A673 (cell line): ENCODE data around the gene WDR27.

ENCODE experiments used
- EZH2 ChIP-seq: fragments of 200-600 bp; sonication (generic); IDR thresholded peaks from 2 replicates; pipeline ENCODE4 v1.6.1; 2017; ENCODE audit warnings: borderline replicate concordance, low read depth, mild to moderate bottlenecking, mixed read lengths, antibody characterized with exemption, low read length; ENCODE audit not compliant: poor library complexity, severe bottlenecking
- TF ChIP-seq, protein P1 (sequence below): fragments of 300-800, 200-600 bp; sonication (generic); conservative IDR thresholded peaks from 2 replicates; pipeline ENCODE4 v1.5.1; 2017; ENCODE audit warnings: low read depth, mild to moderate bottlenecking, antibody characterized with exemption, low read length, moderate library complexity, mixed read lengths

DNA sequence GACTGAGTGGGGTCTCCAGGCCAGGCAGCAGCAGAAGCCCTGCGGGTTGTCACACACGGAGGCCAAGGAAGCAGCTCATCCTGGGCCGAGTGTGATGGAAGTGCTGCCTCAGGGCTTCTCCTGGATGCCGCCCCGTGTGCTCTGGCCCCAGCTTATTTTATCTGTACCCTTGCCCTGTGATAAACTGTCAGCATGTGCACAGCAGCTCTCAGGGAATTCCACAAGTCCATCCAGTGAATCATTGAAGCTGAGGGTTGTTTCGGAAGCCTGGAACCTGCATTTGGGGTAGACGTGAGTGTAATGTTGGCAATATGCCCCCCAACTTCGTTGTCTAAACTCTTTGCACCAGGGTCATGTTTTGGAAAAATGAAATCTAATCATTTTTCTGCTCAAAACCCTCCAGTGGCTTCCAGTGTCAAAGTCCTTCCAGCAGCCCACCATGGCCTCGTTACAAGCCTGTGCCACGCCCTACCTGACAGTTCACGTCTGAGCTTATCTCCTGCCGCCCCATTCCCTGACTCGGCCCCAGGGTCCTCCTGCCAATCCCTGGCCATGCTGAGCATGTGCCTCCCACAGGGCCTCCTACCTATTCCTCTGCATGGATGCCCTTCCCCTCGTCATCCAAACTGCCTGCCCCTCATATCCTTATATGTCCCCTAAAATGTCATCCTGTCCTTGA lies 280.1 kb downstream of the WDR27 start:
- TF ChIP-seq, protein P1, sequence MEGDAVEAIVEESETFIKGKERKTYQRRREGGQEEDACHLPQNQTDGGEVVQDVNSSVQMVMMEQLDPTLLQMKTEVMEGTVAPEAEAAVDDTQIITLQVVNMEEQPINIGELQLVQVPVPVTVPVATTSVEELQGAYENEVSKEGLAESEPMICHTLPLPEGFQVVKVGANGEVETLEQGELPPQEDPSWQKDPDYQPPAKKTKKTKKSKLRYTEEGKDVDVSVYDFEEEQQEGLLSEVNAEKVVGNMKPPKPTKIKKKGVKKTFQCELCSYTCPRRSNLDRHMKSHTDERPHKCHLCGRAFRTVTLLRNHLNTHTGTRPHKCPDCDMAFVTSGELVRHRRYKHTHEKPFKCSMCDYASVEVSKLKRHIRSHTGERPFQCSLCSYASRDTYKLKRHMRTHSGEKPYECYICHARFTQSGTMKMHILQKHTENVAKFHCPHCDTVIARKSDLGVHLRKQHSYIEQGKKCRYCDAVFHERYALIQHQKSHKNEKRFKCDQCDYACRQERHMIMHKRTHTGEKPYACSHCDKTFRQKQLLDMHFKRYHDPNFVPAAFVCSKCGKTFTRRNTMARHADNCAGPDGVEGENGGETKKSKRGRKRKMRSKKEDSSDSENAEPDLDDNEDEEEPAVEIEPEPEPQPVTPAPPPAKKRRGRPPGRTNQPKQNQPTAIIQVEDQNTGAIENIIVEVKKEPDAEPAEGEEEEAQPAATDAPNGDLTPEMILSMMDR, result no peak
- TF ChIP-seq EZH2, result no peak
